Fibroblast of lung (primary cell): ENCODE measurements around the gene STON2.

ENCODE experiments used
- EZH2 ChIP-seq: IDR thresholded peaks from 2 replicates; pipeline ENCODE4 v1.5.1; 2012; ENCODE audit warnings: low read length, control low read depth, mild to moderate bottlenecking; ENCODE audit errors: missing control alignments
- TF ChIP-seq, protein P1 (sequence below), 2 donors: IDR thresholded peaks in 1 of 2; conservative IDR thresholded peaks in 1 of 2; 1 replicate in 1 of 2; 2 replicates in 1 of 2; pipeline ENCODE4 v1.5.1; 2011 to 2012; ENCODE audit warnings: low read length in 2 of 2, control low read depth in 1 of 2, inconsistent platforms in 1 of 2, low read depth in 1 of 2, mild to moderate bottlenecking in 1 of 2

DNA sequence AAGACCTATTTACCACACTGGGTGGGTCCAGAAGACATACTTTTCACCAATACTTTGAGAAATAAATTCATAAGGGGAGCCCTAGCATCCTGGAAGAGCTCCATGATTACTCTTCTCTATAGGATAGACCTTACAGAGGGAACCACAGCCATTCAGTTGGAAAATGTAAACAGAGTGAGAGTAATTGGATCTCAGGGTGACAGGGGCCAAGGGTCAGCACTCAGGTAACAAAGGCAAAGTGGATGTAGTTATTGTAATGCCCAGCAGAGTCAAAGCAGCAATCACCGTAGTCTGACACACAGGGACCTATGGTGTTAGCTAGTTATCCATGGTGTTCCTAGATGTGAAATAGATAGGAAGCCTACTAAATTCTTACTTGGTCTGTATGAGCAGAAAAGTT, 168.6 kb downstream of the STON2 start:
- TF ChIP-seq, protein P1, sequence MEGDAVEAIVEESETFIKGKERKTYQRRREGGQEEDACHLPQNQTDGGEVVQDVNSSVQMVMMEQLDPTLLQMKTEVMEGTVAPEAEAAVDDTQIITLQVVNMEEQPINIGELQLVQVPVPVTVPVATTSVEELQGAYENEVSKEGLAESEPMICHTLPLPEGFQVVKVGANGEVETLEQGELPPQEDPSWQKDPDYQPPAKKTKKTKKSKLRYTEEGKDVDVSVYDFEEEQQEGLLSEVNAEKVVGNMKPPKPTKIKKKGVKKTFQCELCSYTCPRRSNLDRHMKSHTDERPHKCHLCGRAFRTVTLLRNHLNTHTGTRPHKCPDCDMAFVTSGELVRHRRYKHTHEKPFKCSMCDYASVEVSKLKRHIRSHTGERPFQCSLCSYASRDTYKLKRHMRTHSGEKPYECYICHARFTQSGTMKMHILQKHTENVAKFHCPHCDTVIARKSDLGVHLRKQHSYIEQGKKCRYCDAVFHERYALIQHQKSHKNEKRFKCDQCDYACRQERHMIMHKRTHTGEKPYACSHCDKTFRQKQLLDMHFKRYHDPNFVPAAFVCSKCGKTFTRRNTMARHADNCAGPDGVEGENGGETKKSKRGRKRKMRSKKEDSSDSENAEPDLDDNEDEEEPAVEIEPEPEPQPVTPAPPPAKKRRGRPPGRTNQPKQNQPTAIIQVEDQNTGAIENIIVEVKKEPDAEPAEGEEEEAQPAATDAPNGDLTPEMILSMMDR (conservative IDR thresholded peaks at IDR 0.05 in 1 of 2, IDR thresholded peaks at IDR 0.05 in 1 of 2; ENCODE audit: low read depth in 1 of 2, low read length in 2 of 2) = no peak
- no peak for TF ChIP-seq EZH2
